Osteocyte (in vitro differentiated cells): Measurements from ENCODE around the gene TRAF4. TPM values are rescaled to one million over a fixed set of nuclear protein-coding genes. Genes with fewer than 3 reads are reported as not detected.

ENCODE experiments used
- DNase-seq: peaks from one replicate; pipeline ENCODE4 v3.0.0; 2021; ENCODE audit warnings: mixed read lengths; ENCODE audit not compliant: unreplicated experiment; ENCODE audit errors: extremely low spot score
- H3K27ac Mint-ChIP-seq: one replicate; pipeline ENCODE4 v1.8.0; 2021; ENCODE audit warnings: mild to moderate bottlenecking, mixed read lengths; ENCODE audit not compliant: unreplicated experiment
- H3K27me3 Mint-ChIP-seq: one replicate; pipeline ENCODE4 v1.8.0; 2021; ENCODE audit warnings: mixed read lengths; ENCODE audit not compliant: unreplicated experiment
- H3K36me3 Mint-ChIP-seq: one replicate; pipeline ENCODE4 v1.8.0; 2021; ENCODE audit warnings: mixed read lengths; ENCODE audit not compliant: unreplicated experiment
- H3K4me1 Mint-ChIP-seq: one replicate; pipeline ENCODE4 v1.8.0; 2021; ENCODE audit warnings: mixed read lengths; ENCODE audit not compliant: unreplicated experiment
- H3K4me3 Mint-ChIP-seq: one replicate; pipeline ENCODE4 v1.8.0; 2021; ENCODE audit warnings: mild to moderate bottlenecking, moderate library complexity, mixed read lengths; ENCODE audit not compliant: unreplicated experiment
- H3K9me3 Mint-ChIP-seq: one replicate; pipeline ENCODE4 v1.8.0; 2021; ENCODE audit warnings: mixed read lengths; ENCODE audit not compliant: unreplicated experiment
- CTCF ChIP-seq: fragments of 200-600 bp; sonication (generic); IDR thresholded peaks from 2 replicates; pipeline ENCODE4 v1.5.0; 2021; ENCODE audit warnings: antibody characterized with exemption, mild to moderate bottlenecking, moderate library complexity
- total RNA-seq: library from RNA; stranded (reverse); gene quantifications from 2 replicates; pipeline ENCODE4 v1.2.1, GENCODE V29; 2021

TRAF4 gene
- total RNA-seq, 1 donor from 2014 or later: 95.5 TPM

- no peak for DNase-seq
- TF ChIP-seq CTCF: no peak
- H3K4me3 Mint-ChIP-seq: no peak overlapping the region
- peaks cover 17% of the 10 kb centered on the region for H3K36me3 Mint-ChIP-seq
- H3K27ac Mint-ChIP-seq: no peak overlapping the region
- peaks cover 17% of the 10 kb centered on the region for H3K4me1 Mint-ChIP-seq
- H3K27me3 Mint-ChIP-seq: no peaks in the 10 kb centered on the region
- no peaks in the 10 kb centered on the region for H3K9me3 Mint-ChIP-seq
These were observed 8.0 kb downstream of the TRAF4 start for GRCh38 chr17:28751600-28752366.

- Mint-ChIP-seq H3K27ac (peak overlapping the region; percentile 38), H3K36me3 (peaks cover 21% of the 10 kb centered on the region), H3K27me3 (no peaks in the 10 kb centered on the region), H3K9me3 (no peaks in the 10 kb centered on the region), H3K4me3 (no peak overlapping the region), H3K4me1 (peaks cover 9% of the 10 kb centered on the region)
- no peak for TF ChIP-seq CTCF
- no peak for DNase-seq
These were observed 11.7 kb downstream of the TRAF4 start for GRCh38 chr17:28755486-28755885.

GRCh38 chr17:28756049-28756804, 12.4 kb downstream of the TRAF4 start:
- Mint-ChIP-seq H3K27me3 (no peaks in the 10 kb centered on the region), H3K27ac (no peak overlapping the region), H3K9me3 (no peaks in the 10 kb centered on the region), H3K4me1 (peaks cover 17% of the 10 kb centered on the region), H3K4me3 (no peak overlapping the region), H3K36me3 (peaks cover 21% of the 10 kb centered on the region)
- DNase-seq: no peak
- no peak for TF ChIP-seq CTCF

- Mint-ChIP-seq H3K4me1 (peaks cover 19% of the 10 kb centered on the region), H3K9me3 (no peaks in the 10 kb centered on the region), H3K4me3 (no peak overlapping the region), H3K27ac (no peak overlapping the region), H3K36me3 (peaks cover 18% of the 10 kb centered on the region), H3K27me3 (no peaks in the 10 kb centered on the region)
- DNase-seq: no peak
- TF ChIP-seq CTCF: no peak
These were observed 14.8 kb downstream of the TRAF4 start for GRCh38 chr17:28758411-28759121.
